Stimulated activated naive CD8-positive, alpha-beta T cell treated with anti-CD3 and anti-CD28 coated beads, Interleukin-15, Interleukin-2, amounts not matched to agents 100 U/mL and 50 U/mL, for 24 hours (primary cell): ENCODE data around the gene RGS7.
"Not testable (repeated sequence)": the region's sequence is repeated elsewhere in the genome, so short reads cannot be mapped to it uniquely, and the experiment has no call there.

ENCODE experiments used
- ATAC-seq: fragments of 150-1000 bp; cut with Tn5 transposase; one replicate; pipeline ENCODE4 v1.10.0; 2021
- DNase-seq: peaks from one replicate; pipeline ENCODE4 v3.0.0; 2021

Gene RGS7

DNA sequence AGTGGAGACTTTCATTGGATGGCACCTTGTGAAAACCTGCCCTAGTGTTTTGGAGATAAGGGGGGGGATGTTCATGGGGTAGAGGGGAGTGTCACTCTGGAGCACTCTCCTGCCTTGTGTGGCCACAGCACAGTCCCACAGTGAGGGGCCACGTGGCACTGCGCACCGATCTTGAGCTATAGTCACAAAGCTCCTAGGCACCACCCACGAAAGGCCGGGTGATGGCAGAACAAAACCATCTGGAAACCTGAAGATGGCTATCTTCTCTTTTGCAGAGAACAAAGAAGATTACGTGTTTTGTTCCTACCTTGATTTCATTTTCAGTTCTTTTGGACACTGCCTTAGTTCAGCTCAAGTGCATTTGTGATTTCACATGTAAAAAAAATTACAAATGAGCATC lies 220.6 kb downstream of the RGS7 start:
- DNase-seq (no peak), ATAC-seq (no peak)

DNA sequence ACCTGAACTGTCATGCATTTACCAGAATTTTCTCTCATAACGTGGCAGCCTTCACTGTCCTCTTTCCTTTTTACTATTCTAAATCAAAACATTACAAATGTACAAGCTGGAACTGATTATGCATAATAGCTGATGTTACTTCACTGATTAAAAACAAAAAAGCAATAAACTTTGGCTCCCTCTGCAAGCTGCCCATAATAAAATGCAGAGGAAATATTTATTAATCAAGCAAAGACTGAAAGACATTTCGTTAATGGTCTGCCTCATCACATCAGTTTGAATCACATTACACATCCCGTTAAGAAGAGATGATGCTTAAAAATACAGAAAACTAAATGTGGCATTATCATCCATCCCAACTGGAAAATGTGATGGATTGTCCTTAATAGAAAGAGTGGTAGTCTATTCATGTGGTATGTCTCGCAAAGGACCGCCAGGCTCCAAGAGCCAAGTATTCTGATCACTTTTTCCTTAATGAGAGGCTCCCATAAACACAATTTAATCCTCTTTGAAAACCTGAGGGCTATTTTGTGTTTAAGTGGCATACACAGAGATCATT lies 225.3 kb downstream of the RGS7 start:
- ATAC-seq (no peak), DNase-seq (no peak)

DNA sequence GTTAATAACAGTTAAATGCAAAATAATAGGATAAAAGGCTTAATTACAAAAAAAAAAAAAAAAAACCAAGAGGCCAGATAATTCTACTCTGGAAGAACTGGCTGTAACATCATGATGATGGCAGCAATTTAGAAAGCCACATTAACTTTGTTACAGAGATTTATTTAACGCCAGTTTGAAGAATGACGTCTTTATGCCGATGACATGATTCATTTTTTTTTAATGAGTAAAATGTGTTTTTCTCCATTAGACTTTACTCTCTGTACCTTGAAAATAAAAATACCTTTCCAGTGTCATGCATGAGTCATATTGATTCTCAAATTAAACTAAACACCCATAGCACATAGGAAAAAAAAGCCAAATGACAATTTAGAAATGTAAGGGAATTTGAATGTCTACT lies 226.1 kb downstream of the RGS7 start:
- DNase-seq (no peak), ATAC-seq (no peak)

- DNase-seq (no peak), ATAC-seq (no peak)
Observed at GRCh38 chr1:241129207-241129960, 227.6 kb downstream of the RGS7 start.

- ATAC-seq: no peak
- no peak for DNase-seq
Observed at GRCh38 chr1:241125286-241125685, 231.7 kb downstream of the RGS7 start.

DNA sequence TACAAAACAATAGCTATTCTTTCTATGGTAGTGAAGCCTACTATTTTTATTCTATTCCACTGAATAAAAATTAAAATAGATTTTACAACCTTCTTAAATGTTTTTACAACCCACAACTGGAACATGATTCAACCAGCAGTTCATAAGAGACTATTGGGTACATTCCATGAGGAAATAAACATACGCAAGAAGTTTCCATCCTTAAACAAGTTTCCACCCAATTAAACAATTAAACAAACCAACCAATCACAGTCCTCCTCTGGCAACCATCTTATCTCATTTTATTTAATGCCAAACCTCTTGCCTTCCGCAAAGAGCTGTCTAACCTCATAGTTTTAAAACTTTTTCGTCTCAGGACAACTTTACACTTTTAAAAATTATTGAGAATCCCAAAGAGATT lies 239.0 kb downstream of the RGS7 start:
- no peak for DNase-seq
- ATAC-seq: no peak

DNA sequence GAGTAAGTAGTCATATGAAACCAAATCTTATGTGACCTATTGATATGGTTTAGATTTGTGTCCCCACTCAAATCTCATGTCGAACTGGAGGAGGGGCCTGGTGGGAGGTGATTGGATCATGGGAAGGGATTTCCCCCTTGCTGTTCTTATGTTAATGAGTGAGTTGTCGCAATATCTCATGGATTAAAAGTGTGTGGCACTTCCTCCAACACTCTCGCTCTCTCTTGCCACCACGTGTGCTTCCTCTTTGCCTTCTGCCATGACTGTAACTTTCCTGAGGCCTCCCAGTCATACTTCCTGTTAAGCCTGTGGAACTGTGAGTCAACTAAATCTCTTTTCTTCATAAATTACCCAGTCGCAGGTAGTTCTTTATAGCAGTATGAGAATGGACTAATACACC lies 241.2 kb downstream of the RGS7 start:
- ATAC-seq: no peak
- DNase-seq: no peak

DNA sequence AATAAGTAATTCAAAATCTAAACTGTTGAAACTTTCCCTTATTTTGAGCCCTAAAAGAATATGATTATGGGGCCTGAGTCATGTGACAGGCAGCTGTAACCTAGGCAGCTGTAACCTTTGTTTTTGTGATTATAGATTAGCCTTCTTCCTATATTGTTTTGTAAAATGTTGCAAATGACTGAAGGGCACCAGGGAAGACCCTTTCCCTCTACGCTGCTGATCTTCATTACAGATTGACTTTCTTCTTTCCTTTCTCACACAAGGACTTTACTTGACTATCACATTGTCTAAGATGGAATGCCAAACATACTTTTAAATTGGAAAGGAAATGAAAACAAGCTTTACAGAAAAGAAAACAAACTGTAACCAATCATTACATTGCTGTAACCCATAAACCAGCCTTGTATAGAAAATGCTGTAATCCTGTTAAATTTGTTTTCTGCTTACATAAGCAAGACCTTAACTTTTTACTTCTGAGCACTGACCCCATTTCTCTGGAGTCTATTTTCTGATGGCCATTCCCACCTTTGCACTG lies 242.2 kb downstream of the RGS7 start:
- ATAC-seq (no peak), DNase-seq (no peak)

DNA sequence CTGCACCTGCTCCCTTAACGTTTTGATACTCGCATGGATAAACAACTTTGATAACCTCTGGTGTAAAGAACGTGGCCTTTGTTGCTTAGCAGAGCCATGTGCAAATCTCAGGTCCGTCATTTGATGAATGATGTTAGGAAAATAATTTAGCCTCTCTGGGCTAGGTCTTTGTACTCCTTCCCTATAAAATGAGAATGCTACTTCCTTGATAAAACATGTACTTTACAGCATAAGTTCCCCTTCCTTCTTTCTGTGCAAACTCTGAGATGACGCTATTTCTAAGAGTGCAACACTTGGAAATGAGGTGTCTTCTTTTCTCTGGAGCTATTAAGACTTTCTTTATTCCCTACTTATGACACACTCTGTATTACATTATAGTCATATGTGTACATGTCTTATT lies 243.4 kb downstream of the RGS7 start:
- ATAC-seq (no peak), DNase-seq (no peak)

DNA sequence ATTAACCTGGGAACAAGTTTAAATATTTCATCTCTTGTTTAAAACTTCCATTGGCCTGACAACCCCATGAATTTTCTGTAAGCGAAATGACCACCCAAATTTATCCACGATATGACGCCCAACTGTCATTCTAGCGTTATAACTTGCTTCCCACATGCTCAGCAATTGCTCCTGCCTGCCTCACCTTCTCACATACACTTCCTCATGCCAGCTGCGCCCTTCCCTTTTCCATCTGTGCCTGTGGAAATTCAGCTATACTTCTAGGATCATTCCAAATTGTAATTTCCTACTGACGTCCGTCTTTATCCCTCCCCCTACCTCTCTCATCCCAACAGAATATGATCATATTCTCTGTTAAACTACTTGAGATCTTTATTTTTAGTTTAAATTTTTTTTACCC lies 248.0 kb downstream of the RGS7 start:
- ATAC-seq: no peak

DNA sequence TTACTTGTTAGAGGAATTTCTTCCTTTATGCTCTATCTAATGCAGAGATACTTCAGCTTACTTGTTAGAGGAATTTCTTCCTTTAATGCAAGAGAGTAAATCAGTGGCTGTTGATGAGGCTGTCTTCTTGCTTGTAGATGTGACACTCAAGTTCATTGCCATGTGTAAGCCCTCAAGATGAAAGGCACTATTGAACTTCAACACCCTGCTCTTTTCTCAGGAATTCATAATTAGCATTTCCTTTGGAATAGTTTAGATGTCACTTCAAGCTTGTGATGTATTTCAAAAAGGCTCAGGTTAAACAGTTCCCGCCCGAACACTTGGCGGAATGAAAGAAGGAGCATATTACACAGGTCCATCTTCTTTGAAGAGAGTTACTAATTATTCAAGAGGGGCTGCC lies 251.9 kb downstream of the RGS7 start:
- ATAC-seq: no peak
- no peak for DNase-seq

More for the DNA sequence above, 248.0 kb downstream of the RGS7 start:
- no peak for DNase-seq

- no peak for DNase-seq
- ATAC-seq: no peak
Observed at GRCh38 chr1:241102664-241103063, 254.3 kb downstream of the RGS7 start.

DNA sequence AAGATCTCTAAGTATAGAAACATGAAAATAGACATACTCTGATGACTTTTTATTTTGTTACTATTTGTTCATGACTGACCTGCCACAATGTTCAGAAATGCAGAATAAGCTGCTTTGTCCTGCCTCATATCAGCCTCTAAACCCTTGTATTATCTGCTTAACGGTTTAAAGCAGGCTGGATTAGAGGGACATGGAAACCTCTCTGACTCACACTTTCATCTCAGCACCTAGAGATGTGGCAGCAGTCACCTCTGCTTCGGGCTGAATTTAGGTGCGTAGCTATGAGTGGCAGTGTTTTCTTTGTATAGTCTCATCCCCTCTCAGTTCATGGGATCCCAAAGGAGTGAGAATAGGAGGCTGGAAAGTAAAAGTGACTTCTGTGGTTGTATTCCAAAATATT lies 255.4 kb downstream of the RGS7 start:
- ATAC-seq (no peak), DNase-seq (no peak)

DNA sequence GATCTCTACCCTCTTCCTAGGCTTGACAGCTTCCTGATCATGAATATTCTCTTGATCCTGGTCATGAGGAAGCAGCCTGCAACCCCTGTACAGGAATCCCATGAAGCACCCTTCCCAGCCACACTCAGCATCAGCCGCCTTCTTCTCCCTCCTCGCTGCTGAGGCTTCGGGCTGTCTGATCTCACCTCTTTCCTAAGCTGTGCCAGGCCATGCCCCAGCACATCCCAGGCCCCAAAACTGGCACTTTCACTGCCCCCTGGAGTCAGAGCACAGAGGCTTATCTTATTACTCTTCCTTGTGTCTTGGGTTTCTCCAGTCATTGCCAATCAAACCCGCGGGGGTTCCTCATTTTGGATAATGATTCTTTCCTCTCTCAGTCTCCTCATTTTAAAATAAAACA lies 259.5 kb downstream of the RGS7 start:
- no peak for DNase-seq

GRCh38 chr1:241096982-241097381 lies 260.0 kb downstream of the RGS7 start:
- DNase-seq (no peak), ATAC-seq (no peak)

More for the DNA sequence above, 259.5 kb downstream of the RGS7 start:
- ATAC-seq: no peak

GRCh38 chr1:241095847-241096246 lies 261.2 kb downstream of the RGS7 start:
- no peak for ATAC-seq
- no peak for DNase-seq

GRCh38 chr1:241090798-241091197 lies 266.2 kb downstream of the RGS7 start:
- no peak for DNase-seq
- no peak for ATAC-seq

DNA sequence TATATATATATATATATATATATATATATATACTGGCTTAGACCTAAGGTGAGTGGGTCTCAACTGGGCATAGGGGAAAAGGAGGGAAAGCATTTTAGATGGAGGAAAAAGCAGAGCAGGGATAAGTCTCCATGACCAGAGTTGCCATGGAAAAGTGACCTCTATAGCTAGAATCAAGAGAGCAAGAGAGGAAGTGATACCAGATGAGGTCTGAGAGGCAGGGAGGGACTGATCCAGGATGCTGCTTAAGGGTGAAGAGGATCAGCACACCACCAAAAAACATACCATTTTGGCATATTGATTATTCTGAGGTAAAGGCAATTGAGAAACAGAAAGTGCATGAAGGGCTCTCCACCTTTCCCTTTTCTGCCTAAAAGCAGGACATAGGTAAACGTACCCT lies 267.9 kb downstream of the RGS7 start:
- ATAC-seq: not testable (repeated sequence)

GRCh38 chr1:241088075-241088474 lies 268.9 kb downstream of the RGS7 start:
- not testable (repeated sequence) for DNase-seq, ATAC-seq

More for the DNA sequence above, 267.9 kb downstream of the RGS7 start:
- DNase-seq: not testable (repeated sequence)

DNA sequence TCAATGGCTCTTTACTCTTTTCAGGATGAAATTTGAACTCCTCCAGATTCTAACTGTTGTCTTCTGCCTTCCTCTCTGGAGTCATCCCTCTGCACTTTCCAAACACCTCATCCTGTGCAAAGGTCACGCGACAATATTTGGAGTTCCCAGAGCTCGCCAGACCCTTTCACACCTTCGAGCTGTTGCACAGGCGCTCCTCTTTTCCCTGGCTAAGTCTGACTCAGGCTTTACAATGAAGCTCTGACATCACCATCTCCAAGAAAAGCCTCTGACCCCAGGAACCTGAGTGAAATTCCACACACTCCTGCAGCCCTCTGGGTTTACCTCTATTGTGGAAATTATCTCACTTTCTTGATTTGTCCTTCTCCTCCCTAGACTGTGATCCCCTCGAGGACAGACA lies 270.3 kb downstream of the RGS7 start:
- no peak for DNase-seq
- no peak for ATAC-seq

DNA sequence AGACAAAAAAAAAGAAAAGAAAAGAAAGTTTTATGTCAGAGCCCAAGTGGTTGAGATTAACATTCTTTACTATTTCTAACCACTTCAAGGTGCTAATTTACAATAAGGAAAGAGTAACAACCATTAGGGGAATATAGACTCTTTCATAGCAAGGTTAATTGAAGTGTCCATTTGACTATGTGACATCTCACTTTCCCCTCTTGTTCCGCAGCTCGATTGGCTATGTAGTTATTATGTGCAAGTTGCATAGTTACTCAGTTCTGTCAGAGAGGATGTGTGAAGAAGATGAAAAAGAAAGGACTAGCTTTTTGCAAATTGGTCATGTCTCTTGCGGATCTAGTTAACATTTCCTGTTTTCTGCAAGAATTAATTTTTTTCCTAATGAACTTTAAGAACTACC lies 273.7 kb downstream of the RGS7 start:
- DNase-seq (no peak), ATAC-seq (no peak)

DNA sequence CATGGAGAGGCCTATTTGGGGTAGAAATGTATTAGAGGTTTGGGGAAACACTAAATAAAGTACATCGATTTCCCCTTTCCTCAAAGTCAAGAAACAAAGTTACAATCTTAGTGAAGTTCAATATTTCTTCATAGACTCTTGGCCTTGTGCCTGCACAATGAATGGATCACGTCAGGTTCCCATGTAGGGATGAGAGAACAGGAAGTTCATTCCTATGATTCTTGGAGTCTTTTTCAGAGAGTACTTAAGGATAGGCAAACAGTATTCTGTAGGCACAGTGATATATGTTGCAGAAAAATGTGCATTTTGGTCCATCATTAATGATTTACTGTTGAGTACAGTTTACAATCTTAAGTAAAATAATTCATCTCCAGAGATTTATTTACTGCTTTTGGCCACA lies 275.5 kb downstream of the RGS7 start:
- no peak for DNase-seq
- no peak for ATAC-seq

DNA sequence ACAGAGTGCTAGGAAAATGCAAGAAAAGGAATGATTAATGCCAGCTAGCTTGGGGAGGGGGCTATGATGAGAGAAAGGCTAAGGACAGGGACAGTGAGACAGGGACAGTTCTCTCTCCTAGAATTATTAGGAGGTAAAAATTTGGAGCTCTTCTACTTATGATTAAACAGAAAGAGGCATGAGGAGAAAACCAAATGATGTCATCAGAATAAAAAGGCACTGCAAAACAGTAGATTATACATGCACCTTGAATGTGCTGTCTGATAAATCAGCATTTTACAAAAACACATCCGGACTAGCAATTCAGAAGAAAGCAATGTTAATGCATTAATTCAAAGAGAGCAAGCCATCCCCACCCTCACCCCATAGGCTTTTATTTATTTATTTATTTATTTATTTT lies 277.5 kb downstream of the RGS7 start:
- no peak for ATAC-seq
- DNase-seq: no peak

DNA sequence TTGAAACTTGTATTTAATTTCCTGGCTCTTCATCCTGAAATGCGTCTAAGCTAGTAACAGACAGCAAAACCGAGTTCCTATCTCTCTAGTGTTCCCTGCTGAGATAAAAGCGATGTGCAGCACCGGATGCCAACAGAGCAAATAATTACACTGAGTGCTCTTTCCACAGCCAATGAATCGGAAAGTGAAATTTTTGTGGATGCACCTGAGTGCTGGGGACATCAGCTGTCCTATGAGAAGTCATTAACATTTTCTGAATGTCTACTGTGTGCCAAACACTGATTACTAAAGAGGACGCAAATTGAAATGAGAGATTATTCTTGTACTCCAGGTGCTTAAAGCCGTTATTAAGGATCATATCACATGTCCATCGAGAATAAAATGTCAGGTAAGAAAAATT lies 278.0 kb downstream of the RGS7 start:
- DNase-seq (no peak), ATAC-seq (no peak)
